ENCODE measurements around the gene PSMA8.
"Not testable (repeated sequence)": the region's sequence is repeated elsewhere in the genome, so short reads cannot be mapped to it uniquely, and the experiment has no call there.

Gene PSMA8

GRCh38 chr18:26176134-26176533 is 42.5 kb downstream of the PSMA8 start:
- DNase-seq: no peak

GRCh38 chr18:26181343-26181826 is 47.7 kb downstream of the PSMA8 start:
- DNase-seq: no peak

- no peak for DNase-seq
Observed at GRCh38 chr18:26183395-26184112, 49.9 kb downstream of the PSMA8 start.

GRCh38 chr18:26185267-26185666 is 51.6 kb downstream of the PSMA8 start:
- DNase-seq: no peak

GRCh38 chr18:26190506-26190905 is 56.8 kb downstream of the PSMA8 start:
- no peak for DNase-seq

GRCh38 chr18:26192233-26192632 is 58.6 kb downstream of the PSMA8 start:
- DNase-seq: no peak

- DNase-seq: no peak
Observed at GRCh38 chr18:26196605-26197004, 62.9 kb downstream of the PSMA8 start.

GRCh38 chr18:26202001-26202400 is 68.3 kb downstream of the PSMA8 start:
- not testable (repeated sequence) for DNase-seq

GRCh38 chr18:26205318-26205717 is 71.6 kb downstream of the PSMA8 start:
- no peak for DNase-seq

- no peak for DNase-seq
Observed at GRCh38 chr18:26206488-26206887, 72.8 kb downstream of the PSMA8 start.

- DNase-seq: no peak
Observed at GRCh38 chr18:26207937-26208336, 74.3 kb downstream of the PSMA8 start.

GRCh38 chr18:26208977-26209376 is 75.3 kb downstream of the PSMA8 start:
- DNase-seq: no peak

GRCh38 chr18:26210147-26210546 is 76.5 kb downstream of the PSMA8 start:
- DNase-seq: no peak

- no peak for DNase-seq
Observed at GRCh38 chr18:26215247-26215970, 81.7 kb downstream of the PSMA8 start.

- DNase-seq: no peak
Observed at GRCh38 chr18:26225022-26225693, 91.5 kb downstream of the PSMA8 start.

GRCh38 chr18:26225915-26226228 is 92.2 kb downstream of the PSMA8 start:
- no peak for DNase-seq

GRCh38 chr18:26226229-26227050 is 92.8 kb downstream of the PSMA8 start, which contains the start of gene TAF4B:
TAF4B (plus strand) TSS chr18:26226445; CDS start chr18:26226934, 489 bp downstream.
- DNase-seq: peak; percentile 91

- DNase-seq: no peak
Observed at GRCh38 chr18:26227051-26227670, 93.5 kb downstream of the PSMA8 start.

- DNase-seq: no peak
Observed at GRCh38 chr18:26228562-26229260, 95.0 kb downstream of the PSMA8 start.

- no peak for DNase-seq
Observed at GRCh38 chr18:26230497-26230896, 96.8 kb downstream of the PSMA8 start.

- DNase-seq: no peak
Observed at GRCh38 chr18:26233208-26233607, 99.5 kb downstream of the PSMA8 start.

GRCh38 chr18:26237363-26237762 is 103.7 kb downstream of the PSMA8 start:
- not testable (repeated sequence) for DNase-seq

Data from T1000 (cell line).